HG03354 (cell line): ENCODE results near the gene ATXN1.

Source experiments
- ATAC-seq: cut with Tn5 transposase; IDR thresholded peaks from one replicate; pipeline ENCODE4 v1.9.1; 2021; ENCODE audit warnings: mild to moderate bottlenecking; ENCODE audit not compliant: unreplicated experiment, poor library complexity, severe bottlenecking

ATXN1 gene

GRCh38 chr6:16688436-16688835 is 72.8 kb downstream of the ATXN1 start:
- no peak for ATAC-seq

- no peak for ATAC-seq
Observed at GRCh38 chr6:16687045-16687444, 74.2 kb downstream of the ATXN1 start.

- ATAC-seq = peak; percentile 75
Observed at GRCh38 chr6:16684896-16685554, 76.2 kb downstream of the ATXN1 start.

- no peak for ATAC-seq
Observed at GRCh38 chr6:16684195-16684689, 77.0 kb downstream of the ATXN1 start.

GRCh38 chr6:16683641-16684194 is 77.5 kb downstream of the ATXN1 start:
- ATAC-seq = no peak

GRCh38 chr6:16681260-16681873 is 79.9 kb downstream of the ATXN1 start:
- no peak for ATAC-seq

GRCh38 chr6:16679050-16679449 is 82.2 kb downstream of the ATXN1 start:
- ATAC-seq = no peak

- ATAC-seq = no peak
Observed at GRCh38 chr6:16677458-16677857, 83.8 kb downstream of the ATXN1 start.

GRCh38 chr6:16676978-16677377 is 84.3 kb downstream of the ATXN1 start:
- ATAC-seq = no peak

GRCh38 chr6:16676376-16676775 is 84.9 kb downstream of the ATXN1 start:
- ATAC-seq = no peak

- no peak for ATAC-seq
Observed at GRCh38 chr6:16674801-16675392, 86.4 kb downstream of the ATXN1 start.

GRCh38 chr6:16673011-16673797 is 88.1 kb downstream of the ATXN1 start:
- no peak for ATAC-seq

GRCh38 chr6:16671302-16672289 is 89.7 kb downstream of the ATXN1 start:
- ATAC-seq = no peak

- ATAC-seq = peak; percentile 47
Observed at GRCh38 chr6:16670617-16671051, 90.6 kb downstream of the ATXN1 start.

GRCh38 chr6:16670183-16670582 is 91.1 kb downstream of the ATXN1 start:
- ATAC-seq = peak; percentile 72

GRCh38 chr6:16669227-16669626 is 92.0 kb downstream of the ATXN1 start:
- no peak for ATAC-seq

GRCh38 chr6:16667509-16667908 is 93.8 kb downstream of the ATXN1 start:
- ATAC-seq = no peak

GRCh38 chr6:16665992-16666391 is 95.3 kb downstream of the ATXN1 start:
- no peak for ATAC-seq

- ATAC-seq = no peak
Observed at GRCh38 chr6:16665182-16665581, 96.1 kb downstream of the ATXN1 start.
